Measurements from ENCODE around the gene CALM1.

CALM1 gene

DNA sequence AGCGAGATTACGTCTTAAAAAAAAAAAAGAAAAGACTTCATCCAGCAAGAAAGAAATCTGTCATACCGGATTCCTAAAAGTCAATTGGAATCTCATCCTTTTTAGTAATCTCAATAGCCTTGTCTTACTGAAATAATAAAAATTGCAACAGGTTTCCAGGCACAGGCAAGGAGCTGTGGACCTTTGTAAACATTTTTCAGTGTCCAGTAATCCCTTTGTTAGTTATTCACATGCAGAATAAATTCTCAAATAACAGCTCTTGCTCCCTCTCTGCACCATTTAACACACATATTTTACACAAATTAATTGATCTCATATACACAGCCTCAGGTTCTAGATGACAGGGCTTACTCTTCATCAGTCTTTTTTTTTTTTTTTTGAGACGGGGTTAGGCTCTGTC is 22.0 kb upstream of the CALM1 start:
- TF ChIP-seq EP300 (IDR thresholded peaks at IDR 0.05; ENCODE audit: borderline replicate concordance) (no peak), MAX (IDR thresholded peaks at IDR 0.05) (no peak), EGR1 (IDR thresholded peaks at IDR 0.05) (no peak)

GRCh38 chr14:90375934-90376333 is 20.9 kb upstream of the CALM1 start:
- TF ChIP-seq NFIC (IDR thresholded peaks at IDR 0.05) (no peak), EP300 (IDR thresholded peaks at IDR 0.05; ENCODE audit: borderline replicate concordance) (no peak), EGR1 (IDR thresholded peaks at IDR 0.05) (no peak), TEAD4 (IDR thresholded peaks at IDR 0.05) (no peak), FOXM1 (IDR thresholded peaks at IDR 0.05; ENCODE audit: borderline replicate concordance, low read depth) (no peak), YY1 (IDR thresholded peaks at IDR 0.05; ENCODE audit: low read depth) (no peak), TAF1 (IDR thresholded peaks at IDR 0.05; ENCODE audit: low read depth) (no peak), RAD21 (IDR thresholded peaks at IDR 0.05; ENCODE audit: low read depth) (no peak), ZBTB7A (IDR thresholded peaks at IDR 0.05; ENCODE audit: low read depth) (no peak), USF1 (IDR thresholded peaks at IDR 0.05) (no peak), TCF12 (IDR thresholded peaks at IDR 0.05; ENCODE audit: low read depth) (no peak), CEBPB (IDR thresholded peaks at IDR 0.05) (no peak), CREB1 (IDR thresholded peaks at IDR 0.05; ENCODE audit: low read depth) (no peak)
- TF ChIP-seq, protein P1, sequence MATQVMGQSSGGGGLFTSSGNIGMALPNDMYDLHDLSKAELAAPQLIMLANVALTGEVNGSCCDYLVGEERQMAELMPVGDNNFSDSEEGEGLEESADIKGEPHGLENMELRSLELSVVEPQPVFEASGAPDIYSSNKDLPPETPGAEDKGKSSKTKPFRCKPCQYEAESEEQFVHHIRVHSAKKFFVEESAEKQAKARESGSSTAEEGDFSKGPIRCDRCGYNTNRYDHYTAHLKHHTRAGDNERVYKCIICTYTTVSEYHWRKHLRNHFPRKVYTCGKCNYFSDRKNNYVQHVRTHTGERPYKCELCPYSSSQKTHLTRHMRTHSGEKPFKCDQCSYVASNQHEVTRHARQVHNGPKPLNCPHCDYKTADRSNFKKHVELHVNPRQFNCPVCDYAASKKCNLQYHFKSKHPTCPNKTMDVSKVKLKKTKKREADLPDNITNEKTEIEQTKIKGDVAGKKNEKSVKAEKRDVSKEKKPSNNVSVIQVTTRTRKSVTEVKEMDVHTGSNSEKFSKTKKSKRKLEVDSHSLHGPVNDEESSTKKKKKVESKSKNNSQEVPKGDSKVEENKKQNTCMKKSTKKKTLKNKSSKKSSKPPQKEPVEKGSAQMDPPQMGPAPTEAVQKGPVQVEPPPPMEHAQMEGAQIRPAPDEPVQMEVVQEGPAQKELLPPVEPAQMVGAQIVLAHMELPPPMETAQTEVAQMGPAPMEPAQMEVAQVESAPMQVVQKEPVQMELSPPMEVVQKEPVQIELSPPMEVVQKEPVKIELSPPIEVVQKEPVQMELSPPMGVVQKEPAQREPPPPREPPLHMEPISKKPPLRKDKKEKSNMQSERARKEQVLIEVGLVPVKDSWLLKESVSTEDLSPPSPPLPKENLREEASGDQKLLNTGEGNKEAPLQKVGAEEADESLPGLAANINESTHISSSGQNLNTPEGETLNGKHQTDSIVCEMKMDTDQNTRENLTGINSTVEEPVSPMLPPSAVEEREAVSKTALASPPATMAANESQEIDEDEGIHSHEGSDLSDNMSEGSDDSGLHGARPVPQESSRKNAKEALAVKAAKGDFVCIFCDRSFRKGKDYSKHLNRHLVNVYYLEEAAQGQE (IDR thresholded peaks at IDR 0.05; ENCODE audit: low read depth) = no peak

DNA sequence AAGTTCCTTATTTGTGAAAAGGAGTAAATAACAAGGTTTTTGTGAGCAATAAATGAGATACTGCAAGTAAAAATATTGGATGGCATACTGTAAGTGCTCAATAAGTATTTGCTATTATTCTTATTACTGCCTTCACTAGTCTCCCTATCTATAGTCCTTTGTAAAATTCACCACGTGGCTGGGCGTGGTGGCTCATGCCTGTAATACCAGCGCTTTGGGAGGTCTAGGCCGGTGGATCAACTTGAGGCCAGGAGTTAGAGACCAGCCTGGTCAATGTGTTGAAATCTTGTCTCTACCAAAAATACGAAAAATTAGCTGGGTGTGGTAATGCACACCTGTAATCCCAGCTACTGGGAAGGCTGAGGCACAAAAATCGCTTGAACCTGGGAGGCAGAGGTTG is 18.6 kb upstream of the CALM1 start:
- TF ChIP-seq TAF1 (IDR thresholded peaks at IDR 0.05; ENCODE audit: low read depth) = no peak
- no peak for TF ChIP-seq ZBTB7A (IDR thresholded peaks at IDR 0.05; ENCODE audit: low read depth)
- 0 out of 2 replicates have a peak, but pooled peaks have one; percentile 21 for TF ChIP-seq MAX (IDR thresholded peaks at IDR 0.05)
- TF ChIP-seq TEAD4 (IDR thresholded peaks at IDR 0.05) = no peak

DNA sequence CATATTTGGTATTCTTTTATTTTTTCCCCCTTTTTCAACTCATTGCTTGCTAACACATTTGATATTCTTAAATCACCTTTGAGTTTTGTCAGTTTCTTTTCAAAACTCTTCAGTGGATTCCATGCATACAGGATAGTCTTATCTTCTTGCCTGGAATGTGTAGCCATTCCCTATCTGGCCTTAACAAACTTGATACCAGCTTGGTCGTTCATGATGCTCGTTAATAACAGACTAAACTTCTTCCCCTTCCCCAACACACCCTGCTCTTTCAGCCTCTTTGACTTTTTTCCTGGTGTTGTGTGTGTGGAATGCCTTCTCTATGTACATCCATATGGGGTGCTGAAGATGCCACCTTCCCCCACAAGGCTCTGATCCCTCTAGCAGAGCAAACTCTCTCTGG is 17.7 kb upstream of the CALM1 start:
- TF ChIP-seq USF1 (IDR thresholded peaks at IDR 0.05) (no peak), TAF1 (IDR thresholded peaks at IDR 0.05; ENCODE audit: low read depth) (no peak), CEBPB (IDR thresholded peaks at IDR 0.05) (no peak), NFIC (IDR thresholded peaks at IDR 0.05) (no peak), YY1 (IDR thresholded peaks at IDR 0.05; ENCODE audit: low read depth) (no peak), EGR1 (IDR thresholded peaks at IDR 0.05) (no peak), MAX (IDR thresholded peaks at IDR 0.05) (no peak), EP300 (IDR thresholded peaks at IDR 0.05; ENCODE audit: borderline replicate concordance) (no peak), TCF12 (IDR thresholded peaks at IDR 0.05; ENCODE audit: low read depth) (no peak), CREB1 (IDR thresholded peaks at IDR 0.05; ENCODE audit: low read depth) (no peak), TEAD4 (IDR thresholded peaks at IDR 0.05) (no peak), RAD21 (IDR thresholded peaks at IDR 0.05; ENCODE audit: low read depth) (no peak)

- TF ChIP-seq TCF12 (IDR thresholded peaks at IDR 0.05; ENCODE audit: low read depth) (no peak), MAX (IDR thresholded peaks at IDR 0.05) (no peak), NFIC (IDR thresholded peaks at IDR 0.05) (no peak), YY1 (IDR thresholded peaks at IDR 0.05; ENCODE audit: low read depth) (no peak), TEAD4 (IDR thresholded peaks at IDR 0.05) (no peak), RAD21 (IDR thresholded peaks at IDR 0.05; ENCODE audit: low read depth) (no peak), ZBTB7A (IDR thresholded peaks at IDR 0.05; ENCODE audit: low read depth) (no peak), EGR1 (IDR thresholded peaks at IDR 0.05) (no peak), FOXM1 (IDR thresholded peaks at IDR 0.05; ENCODE audit: borderline replicate concordance, low read depth) (no peak), CEBPB (IDR thresholded peaks at IDR 0.05) (no peak), EP300 (IDR thresholded peaks at IDR 0.05; ENCODE audit: borderline replicate concordance) (no peak), TAF1 (IDR thresholded peaks at IDR 0.05; ENCODE audit: low read depth) (no peak), USF1 (IDR thresholded peaks at IDR 0.05) (no peak), CREB1 (IDR thresholded peaks at IDR 0.05; ENCODE audit: low read depth) (no peak)
- TF ChIP-seq, protein P1 (IDR thresholded peaks at IDR 0.05; ENCODE audit: low read depth) = no peak
These were observed 15.6 kb upstream of the CALM1 start for GRCh38 chr14:90381011-90381786.
